ENCODE measurements around the gene GNG12.

GNG12 gene

GRCh38 chr1:67839826-67840225, 6.6 kb upstream of the GNG12 start:
- no peak for DNase-seq

GRCh38 chr1:67838180-67838910, 5.1 kb upstream of the GNG12 start:
- DNase-seq, result no peak

GRCh38 chr1:67836769-67837168, 3.5 kb upstream of the GNG12 start:
- DNase-seq, result no peak

- no peak for DNase-seq
Observed at GRCh38 chr1:67835663-67836452, 2.6 kb upstream of the GNG12 start.

GRCh38 chr1:67834246-67834877, 1.1 kb upstream of the GNG12 start:
- DNase-seq, result no peak

- DNase-seq, result no peak
Observed at GRCh38 chr1:67833602-67833940, 304 bp upstream of the GNG12 start.

GRCh38 chr1:67831850-67832513, 1.3 kb downstream of the GNG12 start:
- DNase-seq, result peak; percentile 63

GRCh38 chr1:67830928-67831830, 2.1 kb downstream of the GNG12 start:
- no peak for DNase-seq

- no peak for DNase-seq
Observed at GRCh38 chr1:67830226-67830625, 3.0 kb downstream of the GNG12 start.

GRCh38 chr1:67827688-67828087, 5.6 kb downstream of the GNG12 start:
- no peak for DNase-seq

GRCh38 chr1:67825591-67825990, 7.7 kb downstream of the GNG12 start:
- DNase-seq, result no peak

- DNase-seq, result no peak
Observed at GRCh38 chr1:67824766-67825165, 8.5 kb downstream of the GNG12 start.

- no peak for DNase-seq
Observed at GRCh38 chr1:67823615-67824014, 9.7 kb downstream of the GNG12 start.

GRCh38 chr1:67821263-67821662, 12.0 kb downstream of the GNG12 start:
- DNase-seq, result no peak

- no peak for DNase-seq
Observed at GRCh38 chr1:67818725-67819301, 14.5 kb downstream of the GNG12 start.

GRCh38 chr1:67818162-67818561, 15.1 kb downstream of the GNG12 start:
- no peak for DNase-seq

GRCh38 chr1:67817319-67817718, 15.9 kb downstream of the GNG12 start:
- DNase-seq, result no peak

- DNase-seq, result no peak
Observed at GRCh38 chr1:67816506-67816905, 16.8 kb downstream of the GNG12 start.

GRCh38 chr1:67816095-67816475, 17.2 kb downstream of the GNG12 start:
- no peak for DNase-seq

- no peak for DNase-seq
Observed at GRCh38 chr1:67815303-67816094, 17.8 kb downstream of the GNG12 start.

- no peak for DNase-seq
Observed at GRCh38 chr1:67814121-67814772, 19.0 kb downstream of the GNG12 start.

All from DMS 273 treated with DMSO at 0.1 percent for 48 hours (cell line).